Bone marrow (tissue), 2 donors: ENCODE measurements around the gene OR7A17.

Experiments used
- DNase-seq, 2 donors: peaks; one replicate each; lab custom pipeline; 2025; lab: John Stamatoyannopoulos, UW

OR7A17 gene

DNA sequence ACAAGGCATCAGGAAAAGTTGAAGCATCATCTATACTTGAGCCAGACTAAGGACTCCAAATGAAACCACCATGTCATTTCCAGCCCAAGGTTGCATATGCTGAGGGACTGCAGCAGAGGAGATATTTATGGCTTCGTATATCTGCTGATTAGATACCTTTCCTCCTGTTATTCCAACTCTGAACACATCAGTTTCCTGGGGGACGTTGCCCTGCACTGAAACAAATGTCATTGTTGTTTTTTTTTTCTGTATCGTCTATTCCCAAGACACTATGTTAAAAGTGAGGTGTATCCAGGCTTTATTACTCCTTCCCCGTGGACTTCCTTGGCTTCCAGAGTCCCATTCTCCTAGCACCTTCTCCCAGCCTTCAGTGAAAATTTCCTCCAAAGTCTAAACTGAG lies at the start of gene OR7A17:
Gene OR7A17 (minus strand): TSS at position 101 of the 400 bp plus-strand sequence. CDS start 4,777 bp downstream, outside the sequence.
- DNase-seq: no peak

DNA sequence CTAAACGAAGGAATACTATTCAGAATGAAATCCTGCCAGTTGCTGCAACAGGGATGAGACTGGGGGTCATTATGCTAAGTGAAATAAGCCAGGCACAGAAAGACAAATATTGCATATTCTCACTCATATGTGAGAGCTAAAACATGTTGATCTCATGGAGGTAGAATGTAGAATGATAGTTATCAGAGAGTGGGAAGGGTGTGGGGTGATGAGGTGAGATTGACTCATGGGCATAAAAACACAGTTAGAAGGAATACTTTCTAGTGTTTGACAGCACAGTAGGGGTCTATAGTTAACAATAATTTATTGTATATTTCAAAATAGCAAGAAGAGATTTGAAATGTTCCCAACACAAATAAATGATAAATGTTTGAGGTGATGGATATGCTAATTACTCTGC lies 47.6 kb upstream of the OR7A17 start:
- no peak for DNase-seq

DNA sequence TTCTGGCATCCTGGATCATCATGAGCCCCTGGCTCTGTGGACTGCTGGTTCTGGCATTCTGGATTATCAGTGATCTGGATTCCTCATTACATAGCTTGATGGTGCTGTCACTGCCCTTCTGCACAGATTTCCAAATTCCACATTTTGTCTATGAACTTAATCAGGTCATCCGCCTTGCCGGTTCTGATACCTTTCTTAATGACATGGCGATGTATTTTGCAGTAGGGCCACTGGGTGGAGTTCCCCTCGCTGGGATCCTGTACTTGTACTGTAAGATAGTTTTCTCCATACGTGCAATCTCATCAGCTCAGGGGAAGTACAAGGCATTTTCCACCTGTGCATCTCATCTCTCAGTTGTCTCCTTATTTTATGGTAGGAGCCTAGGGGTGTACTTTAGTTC lies 30.9 kb upstream of the OR7A17 start:
- DNase-seq: no peak

DNA sequence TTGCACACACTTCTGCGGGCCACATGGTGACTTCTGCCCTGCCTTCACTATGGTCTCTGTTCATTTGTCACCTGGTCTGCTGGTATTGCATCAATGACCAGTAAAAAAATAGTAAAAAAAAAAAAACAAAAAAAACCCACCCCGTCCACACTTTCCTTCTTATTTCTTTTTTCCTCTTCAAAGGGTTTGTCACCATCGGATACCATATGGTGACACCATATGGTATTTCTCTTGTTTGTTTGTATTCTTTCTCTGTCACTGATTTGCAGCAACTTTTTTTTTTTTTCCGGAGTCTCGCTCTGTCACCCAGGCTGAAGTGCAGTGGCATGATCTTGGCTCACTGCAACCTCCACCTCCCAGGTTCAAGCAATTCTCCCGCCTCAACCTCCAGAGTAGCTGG lies 29.2 kb upstream of the OR7A17 start:
- DNase-seq: no peak

DNA sequence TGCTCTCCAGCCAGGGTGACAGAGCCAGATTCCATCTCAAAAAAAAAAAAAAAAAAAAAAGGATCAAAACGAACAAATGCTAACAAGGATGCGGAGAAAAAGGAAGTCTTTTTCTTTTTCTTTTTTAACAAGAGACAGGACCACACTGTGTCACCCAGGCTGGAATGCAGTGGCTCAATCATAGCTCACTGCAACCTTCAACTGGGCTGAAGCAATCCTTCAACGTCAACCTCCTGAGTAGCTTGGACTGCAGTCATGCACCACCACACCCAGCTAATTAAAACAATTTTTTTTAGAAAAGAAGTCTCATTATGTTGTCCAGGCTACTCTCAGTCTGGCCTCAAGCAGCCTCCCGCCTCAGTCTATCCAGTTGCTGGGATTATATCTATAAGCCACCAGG lies 20.8 kb upstream of the OR7A17 start:
- DNase-seq: no peak

DNA sequence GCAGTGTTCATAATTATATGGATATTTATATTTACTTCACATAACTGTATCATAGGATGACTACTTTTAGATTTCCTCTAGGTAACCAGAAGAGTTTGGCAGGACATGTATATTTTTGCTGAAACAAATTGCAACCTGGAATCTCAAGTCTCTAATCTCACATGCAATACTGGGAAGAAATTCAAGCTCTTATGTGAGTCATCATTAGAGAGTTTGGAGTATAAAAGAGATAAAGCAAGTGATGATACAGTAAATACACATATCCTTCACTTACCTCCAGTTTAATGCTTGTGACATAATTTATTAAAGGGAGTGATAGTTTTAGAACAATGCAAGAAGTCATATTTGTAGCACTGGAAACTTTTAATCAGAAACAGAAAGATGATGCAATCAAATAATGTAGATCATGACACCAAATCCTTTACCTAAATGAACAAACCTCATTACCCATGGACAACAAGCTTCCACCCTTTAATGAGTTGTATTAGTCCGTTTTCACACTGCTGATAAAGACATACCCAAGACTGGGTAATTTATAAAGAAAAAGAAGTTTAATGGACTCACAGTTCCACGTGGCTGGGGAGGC lies 15.8 kb upstream of the OR7A17 start:
- no peak for DNase-seq

DNA sequence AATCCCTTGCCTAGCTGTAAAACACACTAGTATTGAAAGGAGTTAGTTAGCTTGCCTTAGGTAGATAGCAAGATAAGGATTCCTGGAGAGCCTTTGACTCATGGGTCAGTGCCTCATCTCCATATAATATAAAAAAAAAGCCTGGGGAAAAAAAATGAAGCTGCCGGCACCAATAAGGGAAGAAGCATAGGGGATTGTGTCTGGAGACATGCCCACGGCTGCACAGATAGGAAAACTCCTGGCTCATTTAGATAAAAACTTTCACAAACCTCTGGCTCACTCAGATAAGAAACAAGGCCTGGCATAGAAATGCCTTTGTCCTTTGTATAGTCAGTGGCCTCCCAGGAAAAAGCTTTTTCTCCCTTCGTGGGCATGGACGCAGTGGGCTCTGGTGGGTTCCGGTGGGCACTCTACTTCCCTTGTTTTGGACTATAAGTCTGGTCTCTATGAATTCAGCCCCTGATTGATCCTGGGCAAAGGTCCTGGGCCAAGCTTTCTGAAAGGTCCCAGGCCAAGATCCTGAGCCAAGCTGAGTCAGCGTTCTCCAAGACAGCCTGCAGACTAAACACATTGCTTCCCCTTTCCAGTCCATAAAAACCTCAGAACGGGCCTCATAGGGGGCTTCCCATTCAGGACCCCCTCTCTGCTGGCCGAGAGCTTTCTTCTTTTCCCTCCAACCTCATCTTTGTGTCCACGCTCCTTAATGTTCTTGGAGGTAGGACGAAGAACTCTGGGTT lies 4.9 kb upstream of the OR7A17 start:
- DNase-seq: peak in 1 of 2 donors; percentile 39

DNA sequence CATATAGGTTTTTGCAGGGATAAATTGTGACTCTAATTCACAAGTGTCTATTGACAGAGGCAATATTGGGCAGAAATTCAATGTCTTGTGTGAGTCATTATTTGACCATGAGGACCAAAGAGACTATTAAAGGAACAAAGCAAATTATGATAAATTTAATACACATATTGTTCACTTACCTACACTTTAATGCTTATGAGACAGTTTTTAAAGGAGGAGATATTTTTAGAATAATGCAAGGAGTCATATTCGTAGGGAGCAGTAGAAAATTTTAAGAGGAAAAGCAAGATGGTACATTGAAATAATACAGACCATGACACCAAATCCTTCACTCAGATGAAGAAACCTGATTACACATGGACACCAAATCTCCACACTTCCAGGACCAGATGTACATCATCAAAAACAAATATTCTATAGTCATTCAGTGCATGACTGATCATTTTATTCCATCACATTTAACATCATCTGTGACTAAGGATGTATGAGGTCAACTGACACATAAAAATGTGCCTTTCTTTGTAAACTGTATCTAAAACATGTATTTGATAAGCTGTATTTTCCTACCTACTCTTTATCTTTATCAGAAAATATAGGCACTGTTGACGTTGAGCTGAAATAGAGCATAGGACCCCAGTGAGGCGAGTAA lies 4.2 kb upstream of the OR7A17 start:
- no peak for DNase-seq

DNA sequence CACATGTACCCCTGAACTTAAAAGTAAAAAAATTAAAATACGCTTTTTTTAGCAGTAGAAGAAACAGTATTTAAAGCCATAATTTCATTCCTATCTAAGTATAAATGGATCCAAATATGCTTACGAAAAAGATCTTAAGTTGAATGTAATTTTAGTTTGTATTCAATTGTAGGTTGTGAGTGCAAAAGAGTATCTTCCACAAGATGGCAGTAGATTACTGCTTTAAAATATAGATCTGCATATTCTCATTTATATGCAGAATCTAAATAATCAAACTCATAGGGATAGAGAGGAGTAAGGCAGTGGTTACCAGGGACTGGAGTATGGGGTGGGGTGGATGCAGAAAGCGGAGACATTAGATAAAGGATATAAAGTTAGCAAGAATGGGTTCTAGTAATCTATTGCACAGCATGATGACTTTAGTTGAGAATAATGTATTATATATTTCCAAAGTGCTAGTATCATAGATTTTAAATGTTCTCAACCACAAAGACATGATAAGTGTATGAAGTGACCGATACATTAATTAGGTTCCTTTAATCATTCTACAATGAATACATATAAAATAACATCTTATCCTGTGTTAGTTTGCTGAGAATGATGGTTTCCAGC lies 14.2 kb downstream of the OR7A17 start:
- peak in 1 of 2 donors; percentile 33 for DNase-seq

DNA sequence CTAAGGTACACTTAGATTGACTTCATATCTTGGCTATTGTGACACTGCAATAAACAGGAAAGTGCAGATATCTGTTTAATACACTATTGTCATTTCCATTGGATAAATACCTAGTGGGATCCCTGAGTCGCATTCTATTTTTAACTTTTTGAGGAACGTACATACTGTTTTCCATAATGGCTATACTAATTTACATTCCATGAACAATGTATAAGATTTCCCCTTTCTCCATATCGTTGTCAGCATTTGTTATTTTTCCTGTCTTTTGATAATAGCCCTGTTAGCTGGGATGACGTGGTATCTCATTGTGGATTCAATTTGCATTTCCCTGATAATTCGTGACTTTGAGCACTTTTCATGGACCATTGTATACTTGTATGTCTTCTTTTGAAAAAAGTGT lies 17.4 kb downstream of the OR7A17 start:
- DNase-seq: no peak

DNA sequence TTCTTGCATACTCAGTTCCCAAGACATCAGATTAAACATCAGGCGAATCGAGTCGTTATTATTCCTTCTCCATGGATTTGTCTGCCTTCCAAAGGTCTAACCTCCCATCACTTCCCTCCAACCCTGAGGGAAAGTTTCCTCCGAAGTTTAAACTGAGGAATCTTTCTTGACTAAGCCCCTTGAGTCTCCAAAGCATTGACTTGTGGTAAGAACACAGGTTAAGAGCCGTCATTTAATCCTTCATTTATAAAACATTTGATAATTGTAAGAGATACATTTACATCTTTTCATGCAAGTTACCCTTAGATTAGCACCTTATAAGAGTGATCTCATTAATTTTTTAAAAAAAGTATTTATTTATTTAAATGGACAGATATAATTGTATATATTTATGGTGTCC lies 37.1 kb downstream of the OR7A17 start, which contains the start of gene OR7A10:
Gene OR7A10 (minus strand): TSS at position 101 of the 400 bp plus-strand sequence. CDS start 7,045 bp downstream, outside the sequence.
- DNase-seq: no peak

DNA sequence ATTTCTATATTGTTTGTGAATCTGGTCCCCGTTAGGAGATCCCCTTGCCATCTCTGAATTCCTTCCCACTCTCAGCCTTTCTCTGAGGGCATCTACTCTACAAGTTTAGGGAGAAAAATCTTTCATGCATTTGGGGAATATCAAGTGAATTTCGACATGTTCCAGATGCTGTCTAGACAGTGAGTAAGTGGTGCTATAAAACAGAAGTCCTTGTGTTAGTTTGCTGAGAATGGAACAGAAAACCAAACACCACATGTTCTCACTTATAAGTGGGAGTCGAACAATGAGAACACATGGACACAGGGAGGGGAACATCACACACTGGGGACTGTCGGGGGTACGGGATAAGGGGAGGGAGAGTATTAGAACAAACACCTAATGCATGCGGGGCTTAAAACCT lies 42.4 kb downstream of the OR7A17 start:
- DNase-seq: no peak

DNA sequence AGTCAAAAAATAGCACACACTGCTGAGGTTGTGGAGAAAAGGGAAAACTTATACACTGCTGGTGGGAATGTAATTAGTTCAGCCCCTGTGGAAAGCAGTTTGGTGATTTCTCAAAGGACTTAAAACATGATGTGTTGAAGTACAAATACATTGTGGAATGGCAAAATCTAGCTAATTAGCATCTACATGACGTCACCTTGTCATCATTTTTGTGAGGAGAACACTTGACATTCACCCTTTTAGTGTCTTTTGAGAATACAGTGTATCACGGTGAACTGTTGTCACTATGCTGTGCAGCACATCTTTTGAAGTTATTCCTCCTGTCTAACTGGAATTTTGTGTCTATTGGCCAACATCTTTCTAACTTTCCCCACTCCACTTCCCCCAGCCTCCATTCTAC lies 42.8 kb downstream of the OR7A17 start:
- no peak for DNase-seq

DNA sequence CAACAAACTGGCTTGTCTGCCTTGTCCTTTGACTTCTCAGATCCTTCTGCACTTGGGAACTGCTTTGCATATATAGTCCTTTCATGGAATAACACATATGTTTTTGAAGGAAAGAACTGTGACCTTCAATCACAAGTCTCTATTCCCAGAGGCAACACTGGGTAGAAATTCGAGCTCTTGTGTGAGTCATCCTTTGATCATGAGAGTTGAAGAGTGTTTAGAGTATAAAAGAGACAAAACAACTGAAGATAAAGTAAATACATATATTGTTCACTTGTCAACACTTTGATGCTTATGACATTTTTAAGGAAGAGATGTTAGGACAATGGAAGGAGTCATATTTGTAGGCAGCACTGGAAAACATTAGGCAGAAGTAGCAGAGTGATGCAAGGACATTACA lies 45.7 kb downstream of the OR7A17 start:
- no peak for DNase-seq

DNA sequence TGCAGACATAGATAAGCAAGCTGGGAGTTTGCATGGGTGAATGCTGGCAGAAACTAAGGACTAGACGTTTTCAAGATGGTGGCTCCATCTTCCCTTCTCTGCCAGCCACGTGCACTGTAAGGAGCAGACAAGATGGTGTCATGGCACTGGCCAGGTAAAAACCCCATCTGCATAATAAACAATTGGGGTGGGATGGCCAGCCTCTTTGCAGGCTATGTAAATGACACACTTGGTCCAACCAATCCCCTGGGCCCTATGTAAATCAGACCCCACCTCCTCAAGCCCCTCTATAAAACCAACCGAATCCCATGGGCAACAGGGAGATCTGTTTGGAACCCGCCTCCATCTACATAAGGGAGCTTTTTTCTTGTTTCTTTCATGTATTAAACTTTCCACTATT lies 48.5 kb downstream of the OR7A17 start:
- DNase-seq: no peak

DNA sequence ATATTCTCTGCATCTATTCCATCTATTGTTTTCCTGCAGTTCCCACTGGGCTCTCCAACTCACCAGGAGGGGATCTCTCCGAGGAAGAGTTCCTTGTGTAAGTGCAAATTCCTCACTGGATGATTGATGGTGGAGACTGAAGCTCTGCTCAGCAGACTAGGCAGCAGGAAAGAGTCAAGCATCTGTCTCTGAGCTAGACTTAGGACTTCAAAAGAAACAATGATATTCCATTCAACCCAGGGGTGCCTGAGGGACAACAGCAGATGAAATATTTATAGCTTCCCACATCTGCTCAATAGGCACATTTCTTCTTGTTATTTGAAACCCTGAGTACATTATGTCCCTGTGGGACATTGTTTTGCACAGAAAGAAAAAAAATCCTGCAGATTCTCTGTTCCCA lies 50.9 kb downstream of the OR7A17 start, which contains the start of the genes OR7A5 and OR7C1:
Gene OR7A5 (minus strand): TSS at position 175 of the 400 bp plus-strand sequence. CDS start 6,944 bp downstream, outside the sequence.
Gene OR7C1 (minus strand): TSS at position 175 of the 400 bp plus-strand sequence. CDS start 35,049 bp downstream, outside the sequence.
- no peak for DNase-seq

DNA sequence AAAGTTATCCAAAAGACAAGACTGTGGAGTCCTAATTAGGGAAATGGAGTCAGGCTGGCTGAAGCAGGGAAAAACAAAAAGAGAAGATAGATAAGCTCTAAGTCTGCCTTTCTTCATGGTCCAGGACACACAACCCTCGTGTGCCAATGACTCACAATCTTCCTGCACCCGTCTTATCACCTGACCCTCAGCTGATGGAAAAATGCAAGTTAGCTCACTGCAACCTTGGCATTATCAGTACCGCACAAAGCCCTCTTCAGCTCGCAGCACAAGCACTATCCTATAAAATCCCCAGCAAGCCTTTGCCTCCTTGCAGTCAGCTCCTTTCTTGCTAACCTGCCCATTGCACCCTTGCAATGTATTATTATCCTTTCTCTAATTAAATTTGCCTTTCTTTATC lies 55.2 kb downstream of the OR7A17 start:
- DNase-seq: no peak
